T47D (cell line): Measurements from ENCODE around the gene SART1.

Source experiments
- DNase-seq, 2 experiments: peaks; one replicate each; pipeline versions ENCODE4 v3.0.0 to v3.0.0-alpha.2; 2011 to 2012; ENCODE audit warnings: low read depth in 1 of 2, low spot score in 1 of 2
- JUND ChIP-seq: IDR thresholded peaks from 2 replicates; pipeline ENCODE4 v1.6.1; 2012; ENCODE audit warnings: low read depth
- in situ Hi-C: cut with HindIII; loops from 2 replicates; pipeline ENCODE4 v1.10.0; 2016; ENCODE audit warnings: low sequenced_read_pairs, low pct_unique_long_range_greater_than_20kb

SART1 gene

GRCh38 chr11:65978391-65979238, 17.1 kb downstream of the SART1 start:
- no peak for TF ChIP-seq JUND
- DNase-seq: no peak
- in situ Hi-C loops: no loop called here

- in situ Hi-C loops: no loop called here
- TF ChIP-seq JUND: no peak
- no peak for DNase-seq
These were observed 17.8 kb downstream of the SART1 start for GRCh38 chr11:65979261-65979759.

DNA sequence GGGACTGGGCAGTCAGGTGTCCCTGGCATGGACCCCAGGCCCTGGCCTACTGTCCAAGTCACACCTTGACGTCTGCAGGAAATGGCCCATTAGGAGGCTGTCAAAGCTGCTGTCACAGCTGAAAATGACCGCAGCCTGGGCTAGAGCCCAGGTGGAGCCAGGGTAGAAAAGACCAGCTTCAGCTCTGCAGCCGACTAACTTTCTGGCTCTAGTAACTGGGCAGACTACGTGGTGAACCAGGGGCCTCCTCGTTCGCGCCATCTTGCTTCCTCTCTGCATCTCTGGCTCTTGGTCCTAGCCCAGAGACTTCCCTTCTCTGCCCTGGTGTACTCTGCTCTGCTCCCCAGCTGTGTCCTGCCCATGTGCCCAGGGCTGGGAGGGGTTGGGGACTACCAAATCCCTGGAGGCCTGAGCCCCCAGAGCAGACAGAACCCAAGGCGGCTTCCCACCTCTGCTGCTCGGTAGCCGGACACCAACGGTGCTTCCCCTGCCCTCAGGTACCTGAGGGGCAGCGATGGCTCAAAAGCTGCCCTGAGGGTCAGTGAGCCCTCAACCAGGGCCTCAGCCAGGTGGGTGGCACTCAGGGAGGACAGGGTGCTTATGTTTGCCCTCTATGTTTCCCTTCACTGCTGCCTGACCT, 19.7 kb downstream of the SART1 start:
- in situ Hi-C loops: no loop called here

DNA sequence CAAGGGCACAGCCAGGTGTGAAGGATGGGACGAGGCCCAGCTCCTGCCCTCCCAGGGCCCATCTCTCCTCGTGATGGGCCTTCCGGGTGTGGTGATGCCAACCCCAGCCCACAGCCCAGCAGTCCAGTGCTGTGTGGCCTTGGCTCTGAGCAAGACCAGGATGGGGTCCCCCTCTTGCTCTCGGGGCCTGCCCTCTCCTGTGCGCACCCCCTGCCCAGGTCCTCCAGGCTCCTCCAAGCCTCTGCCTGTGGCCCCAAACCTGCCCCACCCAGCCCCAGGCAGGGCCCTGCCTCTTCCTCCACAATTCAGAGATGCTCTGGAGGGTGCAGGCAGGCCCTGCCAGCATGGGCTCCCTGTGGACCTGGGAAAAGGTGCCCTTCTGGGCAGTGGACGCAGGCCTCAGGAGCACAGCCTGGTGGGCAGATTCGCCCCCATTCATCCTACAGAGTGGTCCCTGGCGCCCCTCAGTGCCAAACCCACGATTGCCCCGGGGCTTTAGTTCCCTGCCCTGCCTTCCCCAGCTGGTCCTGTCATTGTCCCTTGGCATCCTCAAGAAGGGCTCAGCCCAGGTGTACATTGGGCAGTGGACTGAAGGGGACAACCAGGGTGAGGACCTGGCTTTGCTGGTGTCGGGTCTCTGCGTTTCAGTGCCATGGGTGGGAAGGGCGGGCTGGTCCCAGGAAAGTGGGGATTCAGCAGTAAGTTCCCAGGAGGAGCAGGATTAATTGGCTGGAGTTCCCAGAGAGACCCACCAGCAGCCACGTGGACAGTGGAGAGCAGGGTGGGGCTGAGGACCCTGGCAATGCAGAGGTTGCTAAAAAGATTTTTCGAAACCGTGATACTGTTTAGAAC, 20.7 kb downstream of the SART1 start:
- in situ Hi-C loops: no loop called here
- DNase-seq: no peak
- no peak for TF ChIP-seq JUND

More for the DNA sequence above, 19.7 kb downstream of the SART1 start:
- no peak for DNase-seq
- TF ChIP-seq JUND: no peak

GRCh38 chr11:65982824-65983588, 21.5 kb downstream of the SART1 start:
- in situ Hi-C loops: no loop called here
- no peak for DNase-seq
- no peak for TF ChIP-seq JUND

DNA sequence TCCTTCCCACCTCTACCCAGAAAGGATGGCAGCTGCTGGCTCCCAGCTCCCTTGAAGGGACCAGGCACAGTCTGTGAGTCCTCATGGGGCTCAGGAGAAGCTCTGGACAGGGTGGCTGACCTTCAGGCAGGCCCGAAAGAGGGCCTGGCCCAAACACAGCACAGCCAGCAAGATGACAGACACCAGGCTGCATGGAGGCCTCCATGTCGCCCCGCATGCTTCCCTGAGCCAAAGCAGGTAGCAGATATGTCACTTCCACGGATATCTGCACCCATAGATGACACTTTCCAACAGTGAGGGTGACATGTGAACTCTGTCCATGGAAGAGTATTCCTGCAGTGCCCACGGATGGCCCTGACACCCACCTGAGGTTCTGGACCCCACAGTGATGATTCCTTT, 22.1 kb downstream of the SART1 start:
- no peak for DNase-seq

GRCh38 chr11:65987336-65987735, 25.8 kb downstream of the SART1 start:
- DNase-seq: no peak
- in situ Hi-C loops: no loop called here
- TF ChIP-seq JUND: no peak

More for the DNA sequence above, 22.1 kb downstream of the SART1 start:
- no peak for TF ChIP-seq JUND
- in situ Hi-C loops: no loop called here

GRCh38 chr11:65988791-65989592, 27.5 kb downstream of the SART1 start:
- in situ Hi-C loops: no loop called here
- DNase-seq: peak; percentile 91 to 98
- TF ChIP-seq JUND: no peak

GRCh38 chr11:65992056-65992455, 30.5 kb downstream of the SART1 start:
- no peak for TF ChIP-seq JUND
- in situ Hi-C loops: no loop called here
- no peak for DNase-seq

GRCh38 chr11:65997286-65997685, 35.8 kb downstream of the SART1 start:
- TF ChIP-seq JUND: no peak
- in situ Hi-C loops: no loop called here
- DNase-seq: no peak

- in situ Hi-C loops: no loop called here
These were observed 40.6 kb downstream of the SART1 start, which contains the start of the genes BANF1 and EIF1AD for GRCh38 chr11:66001942-66002647. TSS of gene BANF1 (plus strand) at chr11:66002503. CDS start at chr11:66003251, 748 bp downstream. TSS of gene EIF1AD (minus strand) at chr11:66002157. CDS start at chr11:66000389, 1,768 bp downstream.

More at GRCh38 chr11:66001942-66002647, 40.6 kb downstream of the SART1 start, which contains the start of the genes BANF1 and EIF1AD:
- no peak for TF ChIP-seq JUND
- peak; percentile 85 to 99 for DNase-seq
